HAP-1 (cell line): ENCODE measurements around the gene TINAG.
"Not testable (repeated sequence)": the region's sequence is repeated elsewhere in the genome, so short reads cannot be mapped to it uniquely, and the experiment has no call there.

Experiments used
- DNase-seq, 2 experiments: peaks; one replicate each; pipeline ENCODE4 v3.0.0-alpha.2; 2016 to 2020; ENCODE audit warnings: low spot score in 2 of 2
- H3K27me3 ChIP-seq: fragments of 250-450 bp; sonication (Bioruptor Pico); 2 replicates; pipeline ENCODE4 v1.5.1; 2020; ENCODE audit warnings: low read depth, mild to moderate bottlenecking, moderate library complexity
- H3K36me3 ChIP-seq: fragments of 250-450 bp; sonication (Bioruptor Pico); replicated peaks from 2 replicates; pipeline ENCODE4 v1.5.1; 2020; ENCODE audit warnings: mild to moderate bottlenecking
- H3K4me1 ChIP-seq: fragments of 250-450 bp; sonication (Bioruptor Pico); 2 replicates; pipeline ENCODE4 v1.5.1; 2020; ENCODE audit warnings: mild to moderate bottlenecking
- H3K4me3 ChIP-seq: fragments of 250-450 bp; sonication (Bioruptor Pico); 2 replicates; pipeline ENCODE4 v1.5.1; 2020; ENCODE audit warnings: mild to moderate bottlenecking, moderate library complexity
- H3K9me3 ChIP-seq: fragments of 250-450 bp; sonication (Bioruptor Pico); 2 replicates; pipeline ENCODE4 v1.5.1; 2020; ENCODE audit warnings: mild to moderate bottlenecking, moderate library complexity
- in situ Hi-C: fragments of 300-500 bp; cut with MboI; formaldehyde crosslinking; loops from 3 replicates; pipeline ENCODE4 v1.14.3; 2020; ENCODE audit warnings: low sequenced_read_pairs, inconsistent platforms, mixed read lengths

Gene TINAG

GRCh38 chr6:54288474-54288873, 19.8 kb upstream of the TINAG start:
- no peaks in the 10 kb centered on the region for H3K4me1 ChIP-seq

GRCh38 chr6:54289426-54289825, 18.8 kb upstream of the TINAG start:
- H3K4me1 ChIP-seq, result no peaks in the 10 kb centered on the region
- H3K9me3 ChIP-seq, result no peaks in the 10 kb centered on the region
- no peaks in the 10 kb centered on the region for H3K36me3 ChIP-seq
- in situ Hi-C loops, result no loop called here
- H3K27me3 ChIP-seq, result no peaks in the 10 kb centered on the region
- DNase-seq, result no peak
- no peak overlapping the region for H3K4me3 ChIP-seq

More at GRCh38 chr6:54288474-54288873, 19.8 kb upstream of the TINAG start:
- Histone ChIP-seq H3K4me3 (no peak overlapping the region), H3K36me3 (no peaks in the 10 kb centered on the region), H3K27me3 (no peaks in the 10 kb centered on the region), H3K9me3 (no peaks in the 10 kb centered on the region)
- DNase-seq, result no peak
- in situ Hi-C loops, result no loop called here

- Histone ChIP-seq H3K4me3 (no peak overlapping the region), H3K9me3 (no peaks in the 10 kb centered on the region), H3K4me1 (no peaks in the 10 kb centered on the region), H3K27me3 (no peaks in the 10 kb centered on the region), H3K36me3 (no peaks in the 10 kb centered on the region)
- in situ Hi-C loops, result no loop called here
- no peak for DNase-seq
These were observed 17.1 kb upstream of the TINAG start for GRCh38 chr6:54291146-54291545.

GRCh38 chr6:54291738-54292137, 16.5 kb upstream of the TINAG start:
- Histone ChIP-seq H3K4me3 (no peak overlapping the region), H3K27me3 (no peaks in the 10 kb centered on the region), H3K4me1 (no peaks in the 10 kb centered on the region), H3K9me3 (no peaks in the 10 kb centered on the region), H3K36me3 (no peaks in the 10 kb centered on the region)
- in situ Hi-C loops, result no loop called here
- DNase-seq, result no peak

- no peaks in the 10 kb centered on the region for H3K27me3 ChIP-seq
- no peak overlapping the region for H3K4me3 ChIP-seq
- in situ Hi-C loops, result no loop called here
- no peak for DNase-seq
- H3K9me3 ChIP-seq, result no peaks in the 10 kb centered on the region
- H3K36me3 ChIP-seq, result no peaks in the 10 kb centered on the region
- H3K4me1 ChIP-seq, result no peaks in the 10 kb centered on the region
These were observed 13.2 kb upstream of the TINAG start for GRCh38 chr6:54294965-54295532.

- in situ Hi-C loops, result no loop called here
- Histone ChIP-seq H3K36me3 (no peaks in the 10 kb centered on the region), H3K9me3 (no peaks in the 10 kb centered on the region), H3K27me3 (no peaks in the 10 kb centered on the region; the same call in 1 of the 2 replicates), H3K4me3 (no peak overlapping the region), H3K4me1 (no peaks in the 10 kb centered on the region)
- no peak for DNase-seq
These were observed 8.5 kb upstream of the TINAG start for GRCh38 chr6:54299542-54300269.

- no peak overlapping the region for H3K4me3 ChIP-seq
- no peaks in the 10 kb centered on the region; the same call in 1 of the 2 replicates for H3K27me3 ChIP-seq
- in situ Hi-C loops, result no loop called here
- H3K9me3 ChIP-seq, result no peaks in the 10 kb centered on the region
- DNase-seq, result no peak
- H3K36me3 ChIP-seq, result no peaks in the 10 kb centered on the region
- no peaks in the 10 kb centered on the region for H3K4me1 ChIP-seq
These were observed 6.5 kb upstream of the TINAG start for GRCh38 chr6:54301770-54302169.

- no peaks in the 10 kb centered on the region; the same call in 1 of the 2 replicates for H3K27me3 ChIP-seq
- in situ Hi-C loops, result no loop called here
- no peaks in the 10 kb centered on the region for H3K4me1 ChIP-seq
- no peaks in the 10 kb centered on the region for H3K9me3 ChIP-seq
- no peaks in the 10 kb centered on the region for H3K36me3 ChIP-seq
- no peak for DNase-seq
- no peak overlapping the region for H3K4me3 ChIP-seq
These were observed 766 bp upstream of the TINAG start for GRCh38 chr6:54307439-54307910.

GRCh38 chr6:54308986-54309315, 710 bp downstream of the TINAG start:
- H3K9me3 ChIP-seq, result no peaks in the 10 kb centered on the region
- H3K4me1 ChIP-seq, result no peaks in the 10 kb centered on the region
- no peak overlapping the region for H3K4me3 ChIP-seq
- H3K36me3 ChIP-seq, result no peaks in the 10 kb centered on the region
- DNase-seq, result no peak
- in situ Hi-C loops, result no loop called here
- no peaks in the 10 kb centered on the region for H3K27me3 ChIP-seq

- in situ Hi-C loops, result no loop called here
- no peaks in the 10 kb centered on the region for H3K9me3 ChIP-seq
- DNase-seq, result no peak
- H3K4me1 ChIP-seq, result no peaks in the 10 kb centered on the region
- H3K27me3 ChIP-seq, result no peaks in the 10 kb centered on the region
- H3K4me3 ChIP-seq, result no peak overlapping the region
- H3K36me3 ChIP-seq, result no peaks in the 10 kb centered on the region
These were observed 2.3 kb downstream of the TINAG start for GRCh38 chr6:54310377-54311152.

- DNase-seq, result no peak
- H3K4me3 ChIP-seq, result no peak overlapping the region
- in situ Hi-C loops, result no loop called here
- H3K9me3 ChIP-seq, result no peaks in the 10 kb centered on the region
- no peaks in the 10 kb centered on the region for H3K36me3 ChIP-seq
- no peaks in the 10 kb centered on the region for H3K4me1 ChIP-seq
- H3K27me3 ChIP-seq, result no peaks in the 10 kb centered on the region
These were observed 7.4 kb downstream of the TINAG start for GRCh38 chr6:54315656-54316055.

GRCh38 chr6:54320871-54321270, 12.6 kb downstream of the TINAG start:
- in situ Hi-C loops, result no loop called here
- no peaks in the 10 kb centered on the region for H3K27me3 ChIP-seq
- H3K4me3 ChIP-seq, result no peak overlapping the region
- no peak for DNase-seq
- H3K36me3 ChIP-seq, result no peaks in the 10 kb centered on the region
- no peaks in the 10 kb centered on the region for H3K9me3 ChIP-seq
- H3K4me1 ChIP-seq, result no peaks in the 10 kb centered on the region

- in situ Hi-C loops, result no loop called here
- Histone ChIP-seq H3K4me1 (no peaks in the 10 kb centered on the region), H3K9me3 (no peaks in the 10 kb centered on the region), H3K36me3 (no peaks in the 10 kb centered on the region), H3K27me3 (no peaks in the 10 kb centered on the region), H3K4me3 (no peak overlapping the region)
- DNase-seq, result no peak
These were observed 19.4 kb downstream of the TINAG start for GRCh38 chr6:54327631-54328030.

- H3K27me3 ChIP-seq, H3K4me3 ChIP-seq, DNase-seq, H3K36me3 ChIP-seq, in situ Hi-C loops, H3K9me3 ChIP-seq, H3K4me1 ChIP-seq: not testable (repeated sequence)
These were observed 23.3 kb downstream of the TINAG start for GRCh38 chr6:54331571-54331970.
